Natural killer cell (primary cell): ENCODE data around the gene THEMIS2. TPM values are rescaled to one million over a fixed set of nuclear protein-coding genes. Genes with fewer than 3 reads are reported as not detected.
A peak's percentile ranks its signal among the peaks of the same experiment; 100 is the strongest.

Source experiments
- ATAC-seq, 3 donors: fragments of 150-1000 bp in 2 of 3; fragments of 200-7000 bp in 1 of 3; cut with Tn5 transposase; 1 replicate in 1 of 3; 2 replicates in 2 of 3; pipeline ENCODE4 v1.10.0; 2021; ENCODE audit warnings: mild to moderate bottlenecking in 2 of 3, moderate library complexity in 2 of 3
- DNase-seq, 2 donors: peaks; one replicate each; pipeline versions ENCODE4 v3.0.0 to v3.0.0-alpha.2; 2013 to 2021; ENCODE audit warnings: mixed read lengths in 1 of 2
- H3K27ac ChIP-seq: one replicate; pipeline ENCODE4 v1.5.1; 2013; ENCODE audit warnings: mild to moderate bottlenecking, low read length
- H3K27me3 ChIP-seq: one replicate; pipeline ENCODE4 v1.6.1; 2013; ENCODE audit warnings: low read length; ENCODE audit not compliant: control insufficient read depth, insufficient read depth
- H3K36me3 ChIP-seq: one replicate; pipeline ENCODE4 v1.6.1; 2013; ENCODE audit warnings: low read length; ENCODE audit not compliant: control insufficient read depth, insufficient read depth
- H3K4me1 ChIP-seq: one replicate; pipeline ENCODE4 v1.6.1; 2013; ENCODE audit warnings: low read length; ENCODE audit not compliant: control insufficient read depth, insufficient read depth
- H3K4me3 ChIP-seq: one replicate; pipeline ENCODE4 v1.5.1; 2013; ENCODE audit warnings: low read length
- H3K9me3 ChIP-seq: one replicate; pipeline ENCODE4 v1.6.1; 2013; ENCODE audit warnings: low read length; ENCODE audit not compliant: control insufficient read depth, insufficient read depth
- H3K27ac Mint-ChIP-seq, 2 donors: one replicate each; pipeline ENCODE4 v1.8.0; 2022; ENCODE audit warnings: mild to moderate bottlenecking in 2 of 2, mixed read lengths in 2 of 2, moderate library complexity in 1 of 2
- H3K27me3 Mint-ChIP-seq, 2 donors: one replicate each; pipeline ENCODE4 v1.8.0; 2022; ENCODE audit warnings: low read depth in 2 of 2, mixed read lengths in 2 of 2
- H3K36me3 Mint-ChIP-seq: one replicate; pipeline ENCODE4 v1.8.0; 2022; ENCODE audit warnings: mixed read lengths
- H3K4me1 Mint-ChIP-seq, 2 donors: one replicate each; pipeline ENCODE4 v1.8.0; 2022; ENCODE audit warnings: mixed read lengths in 2 of 2
- H3K4me3 Mint-ChIP-seq: one replicate; pipeline ENCODE4 v1.8.0; 2022; ENCODE audit warnings: mild to moderate bottlenecking, moderate library complexity, mixed read lengths
- H3K9me3 Mint-ChIP-seq, 2 donors: one replicate each; pipeline ENCODE4 v1.8.0; 2022; ENCODE audit warnings: mixed read lengths in 2 of 2
- CTCF ChIP-seq: fragments of 200-600 bp; IDR thresholded peaks from one replicate; pipeline ENCODE4 v1.8.0; 2022; ENCODE audit warnings: antibody characterized with exemption
- WGBS: methylation state at CpG from one replicate; pipeline ENCODE4 v1.1.7; 2013; ENCODE audit warnings: missing lambda C conversion rate; ENCODE audit not compliant: insufficient coverage; 5-methylcytosine and 5-hydroxymethylcytosine counted together
- intact Hi-C: fragments of 100-400 bp; cut with micrococcal nuclease; formaldehyde crosslinking; loops from one replicate; pipeline ENCODE4 v1.14.2; 2022
- total RNA-seq, 4 donors: library from RNA; stranded (reverse); fragments of 120-200 nt in 1 of 4; gene quantifications; one replicate each; pipeline versions ENCODE4 v1.2.3 to v1.2.4, GENCODE V29; 2013 to 2022

THEMIS2 gene
- total RNA-seq, 3 donors from 2014 or later (not counting 1 experiment from before 2014, with no cell fraction given): 104 to 234 (median 122) TPM

GRCh38 chr1:27858949-27859576, 13.3 kb upstream of the THEMIS2 start:
- intact Hi-C loops: loop anchor here (2.0 to 5.0 kb wide), 4 partner anchors 33 to 350 kb away; partner anchors contain the start of gene EYA3
- Histone ChIP-seq H3K4me3 (no peak overlapping the region), H3K27me3 (no peaks in the 10 kb centered on the region), H3K9me3 (no peaks in the 10 kb centered on the region), H3K4me1 (peaks cover 34% of the 10 kb centered on the region), H3K36me3 (no peaks in the 10 kb centered on the region), H3K27ac (no peak overlapping the region)
- H3K36me3 Mint-ChIP-seq: no peaks in the 10 kb centered on the region
- H3K4me3 Mint-ChIP-seq: no peak overlapping the region
- peak overlapping the region in 1 of 2 donors; percentile 76 for H3K27ac Mint-ChIP-seq
- TF ChIP-seq CTCF: no peak
- DNase-seq: no peak
- no peaks in the 10 kb centered on the region for H3K9me3 Mint-ChIP-seq
- no peaks in the 10 kb centered on the region for H3K27me3 Mint-ChIP-seq
- ATAC-seq: no peak
- WGBS: 95% methylated on average over 14 of the region's 14 CpGs
- peaks cover 8 to 28% of the 10 kb centered on the region in 2 donors for H3K4me1 Mint-ChIP-seq

GRCh38 chr1:27861436-27861835, 10.9 kb upstream of the THEMIS2 start:
- DNase-seq (no peak), ATAC-seq (no peak)
- intact Hi-C loops: no loop called here
- Mint-ChIP-seq H3K27ac (no peak overlapping the region), H3K9me3 (no peaks in the 10 kb centered on the region), H3K4me1 (peaks cover 8 to 30% of the 10 kb centered on the region in 2 donors), H3K27me3 (no peaks in the 10 kb centered on the region), H3K36me3 (no peaks in the 10 kb centered on the region), H3K4me3 (no peak overlapping the region)
- Histone ChIP-seq H3K27me3 (no peaks in the 10 kb centered on the region), H3K4me1 (peaks cover 46% of the 10 kb centered on the region), H3K27ac (no peak overlapping the region), H3K36me3 (no peaks in the 10 kb centered on the region), H3K9me3 (no peaks in the 10 kb centered on the region), H3K4me3 (no peak overlapping the region)
- TF ChIP-seq CTCF: no peak
- WGBS: 98% methylated on average over 9 of the region's 10 CpGs

GRCh38 chr1:27862004-27862403, 10.3 kb upstream of the THEMIS2 start:
- H3K4me1 ChIP-seq: peaks cover 48% of the 10 kb centered on the region

More at GRCh38 chr1:27862004-27862403, 10.3 kb upstream of the THEMIS2 start:
- Mint-ChIP-seq H3K27me3 (no peaks in the 10 kb centered on the region), H3K4me1 (peaks cover 8 to 32% of the 10 kb centered on the region in 2 donors), H3K4me3 (no peak overlapping the region), H3K27ac (peak overlapping the region in 1 of 2 donors; percentile 29), H3K36me3 (no peaks in the 10 kb centered on the region), H3K9me3 (no peaks in the 10 kb centered on the region)
- no peaks in the 10 kb centered on the region for H3K36me3 ChIP-seq
- intact Hi-C loops: no loop called here
- no peak overlapping the region for H3K4me3 ChIP-seq
- no peak for TF ChIP-seq CTCF
- WGBS: 88% methylated on average over 3 of the region's 3 CpGs
- H3K27me3 ChIP-seq: no peaks in the 10 kb centered on the region
- DNase-seq: no peak
- H3K9me3 ChIP-seq: no peaks in the 10 kb centered on the region
- H3K27ac ChIP-seq: no peak overlapping the region
- no peak for ATAC-seq
